K562 (cell line): ENCODE measurements around the gene A2ML1. TPM values are rescaled to one million over a fixed set of nuclear protein-coding genes. Genes with fewer than 3 reads are reported as not detected.

Experiments
- ATAC-seq: fragments of 200-7000 bp; cut with Tn5 transposase; 3 replicates; pipeline ENCODE4 v1.9.1; 2020; ENCODE audit warnings: moderate library complexity
- BruUV-seq: library from RNA; stranded (reverse); fragments of 400-500 nt; replicated peaks from 2 replicates; lab custom pipeline; 2021; lab: Mats Ljungman, UMichigan
- CTCF ChIA-PET: fragments of 300-600 bp; formaldehyde crosslinking; extraction: SDS; loops from one replicate; lab custom pipeline; 2021; ENCODE audit warnings: low intra/inter-chr PET ratio; lab: Yijun Ruan, JAX
- POLR2A ChIA-PET: fragments of 300-600, 350-650 bp; sonication (Branson Sonifier 250); formaldehyde crosslinking; extraction: SDS; loops from one replicate; lab custom pipeline; 2021; ENCODE audit warnings: antibody characterized with exemption, inconsistent platforms; lab: Yijun Ruan, JAX
- DNase-seq, 4 experiments: peaks; one replicate each; pipeline versions ENCODE4 v3.0.0 to v3.0.0-alpha.2; 2011 to 2018; ENCODE audit warnings: low spot score in 3 of 4, mixed read lengths in 3 of 4; ENCODE audit errors: extremely low read depth in 1 of 4
- FAIRE-seq: peaks from 2 replicates; lab custom pipeline; 2011; peaks lifted over from hg19 to GRCh38; lab: Jason Lieb, UNC
- H2AFZ ChIP-seq: 2 replicates; pipeline ENCODE4 v1.6.0; 2011; ENCODE audit warnings: low read depth, low read length, control low read depth, inconsistent platforms
- H3K27ac ChIP-seq: fragments of 200-600 bp; 3 replicates; pipeline ENCODE4 v1.8.0; 2011; ENCODE audit warnings: low read depth, mild to moderate bottlenecking, control low read depth, inconsistent platforms, low read length, moderate library complexity, mixed read lengths; ENCODE audit errors: extremely low read depth
- H3K27me3 ChIP-seq, 2 experiments: fragments of 300-600 bp in 1 of 2; 2 replicates in 1 of 2; 3 replicates in 1 of 2; pipeline versions ENCODE4 v1.6.0 to v1.8.0; 2011; ENCODE audit warnings: inconsistent platforms in 2 of 2, low read length in 2 of 2, mild to moderate bottlenecking in 1 of 2, mixed read lengths in 1 of 2, moderate library complexity in 1 of 2; ENCODE audit not compliant: control insufficient read depth in 2 of 2, insufficient read depth in 2 of 2
- H3K36me3 ChIP-seq: fragments of 300-600 bp; 3 replicates; pipeline ENCODE4 v1.8.0; 2011; ENCODE audit warnings: mild to moderate bottlenecking, low read length, inconsistent platforms; ENCODE audit not compliant: control insufficient read depth, insufficient read depth
- H3K4me1 ChIP-seq, 2 experiments: fragments of 200-600 bp in 1 of 2; replicated peaks in 1 of 2; 2 replicates in 1 of 2; 3 replicates in 1 of 2; pipeline versions ENCODE4 v1.5.1 to v1.8.0; 2011; ENCODE audit warnings: inconsistent platforms in 2 of 2, low read length in 2 of 2, mild to moderate bottlenecking in 1 of 2, mixed read lengths in 1 of 2, moderate library complexity in 1 of 2; ENCODE audit not compliant: control insufficient read depth in 2 of 2, insufficient read depth in 2 of 2
- H3K4me2 ChIP-seq: 2 replicates; pipeline ENCODE4 v1.6.1; 2011; ENCODE audit warnings: low read length, control low read depth, inconsistent platforms, mixed read lengths; ENCODE audit not compliant: insufficient read depth
- H3K4me3 ChIP-seq: fragments of 200-600 bp; sonication (generic), shearing (Covaris generic); 2 replicates; pipeline ENCODE4 v1.5.1; 2016; ENCODE audit warnings: control low read depth, inconsistent platforms
- H3K79me2 ChIP-seq: fragments of 200-600 bp; 3 replicates; pipeline ENCODE4 v1.8.0; 2011; ENCODE audit warnings: low read length, inconsistent platforms; ENCODE audit not compliant: control insufficient read depth, insufficient read depth
- H3K9ac ChIP-seq, 2 experiments: 2 replicates each; pipeline versions ENCODE4 v1.6.0 to v1.6.1; 2011; ENCODE audit warnings: low read depth in 2 of 2, low read length in 2 of 2, control low read depth in 1 of 2, inconsistent platforms in 1 of 2, mild to moderate bottlenecking in 1 of 2, mixed read lengths in 1 of 2; ENCODE audit not compliant: insufficient read depth in 1 of 2
- H3K9me1 ChIP-seq: one replicate; pipeline ENCODE4 v1.6.0; 2011; ENCODE audit warnings: inconsistent platforms, mild to moderate bottlenecking, low read length, moderate library complexity; ENCODE audit not compliant: control insufficient read depth, insufficient read depth
- H3K9me3 ChIP-seq: replicated peaks from 2 replicates; pipeline ENCODE4 v1.5.1; 2011; ENCODE audit warnings: low read depth, low read length, inconsistent platforms; ENCODE audit not compliant: control insufficient read depth, insufficient read depth
- H4K20me1 ChIP-seq: replicated peaks from 2 replicates; pipeline ENCODE4 v1.6.1; 2011; ENCODE audit warnings: low read length, inconsistent platforms, mixed read lengths; ENCODE audit not compliant: control insufficient read depth, insufficient read depth
- DACH1 ChIP-seq: fragments of 450-650 bp; IDR thresholded peaks from 2 replicates; pipeline ENCODE4 v1.6.1; 2018; ENCODE audit not compliant: partially characterized antibody
- GATA2 ChIP-seq: sonication (generic); formaldehyde crosslinking; IDR thresholded peaks from 2 replicates; pipeline ENCODE4 v1.4.0; 2020; ENCODE audit warnings: mild to moderate bottlenecking, missing genetic modification reagents
- SAFB2 ChIP-seq: fragments of 200-400 bp; formaldehyde crosslinking; IDR thresholded peaks from 2 replicates; pipeline ENCODE4 v1.6.1; 2018; ENCODE audit warnings: borderline replicate concordance, low read length, low read depth, moderate library complexity; ENCODE audit not compliant: severe bottlenecking
- WGBS: fragments of 100-300 bp; shearing (Covaris generic); methylation state at CpG from one replicate; pipeline ENCODE4 v1.1.6; 2016; ENCODE audit warnings: low coverage, mixed read lengths; ENCODE audit not compliant: insufficient coverage; ENCODE audit errors: missing lambda C conversion rate; 5-methylcytosine and 5-hydroxymethylcytosine counted together
- in situ Hi-C: fragments of 300-500 bp; cut with MboI; formaldehyde crosslinking; loops from 4 replicates; pipeline ENCODE4 v1.15.0; 2018; ENCODE audit warnings: inconsistent platforms, mixed read lengths
- intact Hi-C: fragments of 100-400 bp; cut with micrococcal nuclease; formaldehyde crosslinking; loops from 2 replicates; pipeline ENCODE4 v1.14.2; 2022
- polyA plus RNA-seq, 8 experiments: library from polyadenylated mRNA; depleted of rRNA in 4 of 8; stranded (reverse) in 5 of 8; unstranded in 3 of 8; fragments of >200 nt; fragmentation: Nextera tagmentation in 2 of 8; fragmentation: Illumina TruSeq in 1 of 8; extraction: Ambion mirVana in 2 of 8; extraction: Trizol in 1 of 8; gene quantifications; 2 replicates each; pipeline versions ENCODE4 v1.2.1 to v1.2.3, GENCODE V29; 2011 to 2014; ENCODE audit warnings: inconsistent platforms in 1 of 8, missing spikeins in 1 of 8
- total RNA-seq, 7 experiments: library from RNA; depleted of rRNA in 6 of 7; stranded (reverse); fragments of >200 nt in 6 of 7; fragmentation: Illumina TruSeq in 2 of 7; extraction: Trizol in 2 of 7; gene quantifications; 2 replicates each; pipeline versions ENCODE4 v1.2.1 to v1.2.3, GENCODE V29; 2011 to 2021; ENCODE audit warnings: low replicate concordance in 1 of 7
- TF ChIP-seq, protein P1 (sequence below): fragments of 450-650 bp; formaldehyde crosslinking; IDR thresholded peaks from 2 replicates; pipeline ENCODE4 v1.4.0; 2020; ENCODE audit warnings: mild to moderate bottlenecking
- TF ChIP-seq, protein P2 (sequence below): fragments of 450-650 bp; IDR thresholded peaks from 2 replicates; pipeline ENCODE4 v1.6.1; 2016; ENCODE audit warnings: mild to moderate bottlenecking, moderate library complexity
- TF ChIP-seq, protein P3 (sequence below): fragments of 450-650 bp; IDR thresholded peaks from 2 replicates; pipeline ENCODE4 v1.6.1; 2016; ENCODE audit warnings: low read depth, mild to moderate bottlenecking, moderate library complexity

A2ML1 gene
- total and polyA plus RNA-seq, 9 of the 15 experiments (the other 6 are each of a cell fraction or from before 2014, with no cell fraction given), result 0.04 to 0.47 (median 0.13) TPM

DNA sequence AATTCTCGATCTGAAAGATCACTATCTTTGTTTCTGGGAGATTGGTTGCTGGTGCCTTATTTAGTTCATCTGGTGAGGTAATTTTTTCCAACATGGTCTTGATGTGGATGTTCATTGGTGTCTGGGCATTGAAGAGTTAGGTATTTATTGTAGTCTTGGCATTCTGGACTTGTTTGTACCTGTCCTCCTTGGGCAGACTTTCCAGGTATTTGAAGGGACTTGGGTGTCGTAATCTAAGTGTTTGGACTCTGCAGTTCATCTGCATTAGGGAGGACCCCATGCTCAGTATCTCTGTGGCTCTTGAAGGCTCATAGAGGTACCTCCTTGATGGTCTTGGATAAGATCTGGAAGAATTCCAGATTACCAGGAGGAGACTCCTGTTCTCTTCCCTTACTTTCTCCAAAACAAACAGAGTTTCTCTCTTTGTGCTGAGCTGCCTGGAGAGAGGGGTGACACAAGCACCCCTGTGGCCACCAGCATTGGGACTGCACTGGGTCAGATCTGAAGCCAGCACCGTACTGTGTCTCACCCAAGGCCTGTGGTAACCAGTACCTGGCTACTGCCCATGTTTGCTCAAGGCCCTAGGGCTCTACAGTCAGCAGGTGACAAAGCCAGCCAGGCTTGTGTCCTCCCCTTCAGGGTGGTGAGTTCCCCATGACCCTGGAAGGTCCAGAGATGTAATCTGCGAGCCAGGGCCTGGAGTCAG lies 5.3 kb downstream of the A2ML1 start:
- DNase-seq (no peak), FAIRE-seq (peak; percentile 70), ATAC-seq (peak; percentile 13; the same call in 1 of the 3 replicates)
- Histone ChIP-seq H3K4me2 (no peak overlapping the region; the same call in 1 of the 2 replicates), H3K4me1 (peaks cover 19 to 21% of the 10 kb centered on the region in 2 experiments; a peak in 4 of 5 replicates), H2AFZ (peak overlapping the region; percentile 90), H3K27me3 (no peaks in the 10 kb centered on the region), H3K4me3 (no peak overlapping the region), H3K9ac (peak overlapping the region in 1 of 2 experiments; percentile 69; a peak in 2 of 4 replicates), H3K36me3 (no peaks in the 10 kb centered on the region), H3K9me3 (no peaks in the 10 kb centered on the region), H3K27ac (no peak overlapping the region), H4K20me1 (no peaks in the 10 kb centered on the region), H3K9me1 (no peaks in the 10 kb centered on the region), H3K79me2 (no peaks in the 10 kb centered on the region)
- intact Hi-C loops (loop anchor here (5.0 to 10.0 kb wide), 2 partner anchors 65 to 217 kb away; no protein-coding TSS in a partner anchor), in situ Hi-C loops (no loop called here)
- no TSS peak for BruUV-seq
- CTCF ChIA-PET, result no interaction called here
- WGBS, result 43% methylated on average over 3 of the region's 4 CpGs
- POLR2A ChIA-PET, result interaction anchor here (0.6 to 1.1 kb wide), 2 partner anchors 10 to 134 kb away, joined by 3 to 5 read pairs; no protein-coding TSS in a partner anchor
- TF ChIP-seq, protein P1, sequence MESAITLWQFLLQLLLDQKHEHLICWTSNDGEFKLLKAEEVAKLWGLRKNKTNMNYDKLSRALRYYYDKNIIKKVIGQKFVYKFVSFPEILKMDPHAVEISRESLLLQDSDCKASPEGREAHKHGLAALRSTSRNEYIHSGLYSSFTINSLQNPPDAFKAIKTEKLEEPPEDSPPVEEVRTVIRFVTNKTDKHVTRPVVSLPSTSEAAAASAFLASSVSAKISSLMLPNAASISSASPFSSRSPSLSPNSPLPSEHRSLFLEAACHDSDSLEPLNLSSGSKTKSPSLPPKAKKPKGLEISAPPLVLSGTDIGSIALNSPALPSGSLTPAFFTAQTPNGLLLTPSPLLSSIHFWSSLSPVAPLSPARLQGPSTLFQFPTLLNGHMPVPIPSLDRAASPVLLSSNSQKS (CRISPR knock-in tag), result no peak
- TF ChIP-seq, protein P2, sequence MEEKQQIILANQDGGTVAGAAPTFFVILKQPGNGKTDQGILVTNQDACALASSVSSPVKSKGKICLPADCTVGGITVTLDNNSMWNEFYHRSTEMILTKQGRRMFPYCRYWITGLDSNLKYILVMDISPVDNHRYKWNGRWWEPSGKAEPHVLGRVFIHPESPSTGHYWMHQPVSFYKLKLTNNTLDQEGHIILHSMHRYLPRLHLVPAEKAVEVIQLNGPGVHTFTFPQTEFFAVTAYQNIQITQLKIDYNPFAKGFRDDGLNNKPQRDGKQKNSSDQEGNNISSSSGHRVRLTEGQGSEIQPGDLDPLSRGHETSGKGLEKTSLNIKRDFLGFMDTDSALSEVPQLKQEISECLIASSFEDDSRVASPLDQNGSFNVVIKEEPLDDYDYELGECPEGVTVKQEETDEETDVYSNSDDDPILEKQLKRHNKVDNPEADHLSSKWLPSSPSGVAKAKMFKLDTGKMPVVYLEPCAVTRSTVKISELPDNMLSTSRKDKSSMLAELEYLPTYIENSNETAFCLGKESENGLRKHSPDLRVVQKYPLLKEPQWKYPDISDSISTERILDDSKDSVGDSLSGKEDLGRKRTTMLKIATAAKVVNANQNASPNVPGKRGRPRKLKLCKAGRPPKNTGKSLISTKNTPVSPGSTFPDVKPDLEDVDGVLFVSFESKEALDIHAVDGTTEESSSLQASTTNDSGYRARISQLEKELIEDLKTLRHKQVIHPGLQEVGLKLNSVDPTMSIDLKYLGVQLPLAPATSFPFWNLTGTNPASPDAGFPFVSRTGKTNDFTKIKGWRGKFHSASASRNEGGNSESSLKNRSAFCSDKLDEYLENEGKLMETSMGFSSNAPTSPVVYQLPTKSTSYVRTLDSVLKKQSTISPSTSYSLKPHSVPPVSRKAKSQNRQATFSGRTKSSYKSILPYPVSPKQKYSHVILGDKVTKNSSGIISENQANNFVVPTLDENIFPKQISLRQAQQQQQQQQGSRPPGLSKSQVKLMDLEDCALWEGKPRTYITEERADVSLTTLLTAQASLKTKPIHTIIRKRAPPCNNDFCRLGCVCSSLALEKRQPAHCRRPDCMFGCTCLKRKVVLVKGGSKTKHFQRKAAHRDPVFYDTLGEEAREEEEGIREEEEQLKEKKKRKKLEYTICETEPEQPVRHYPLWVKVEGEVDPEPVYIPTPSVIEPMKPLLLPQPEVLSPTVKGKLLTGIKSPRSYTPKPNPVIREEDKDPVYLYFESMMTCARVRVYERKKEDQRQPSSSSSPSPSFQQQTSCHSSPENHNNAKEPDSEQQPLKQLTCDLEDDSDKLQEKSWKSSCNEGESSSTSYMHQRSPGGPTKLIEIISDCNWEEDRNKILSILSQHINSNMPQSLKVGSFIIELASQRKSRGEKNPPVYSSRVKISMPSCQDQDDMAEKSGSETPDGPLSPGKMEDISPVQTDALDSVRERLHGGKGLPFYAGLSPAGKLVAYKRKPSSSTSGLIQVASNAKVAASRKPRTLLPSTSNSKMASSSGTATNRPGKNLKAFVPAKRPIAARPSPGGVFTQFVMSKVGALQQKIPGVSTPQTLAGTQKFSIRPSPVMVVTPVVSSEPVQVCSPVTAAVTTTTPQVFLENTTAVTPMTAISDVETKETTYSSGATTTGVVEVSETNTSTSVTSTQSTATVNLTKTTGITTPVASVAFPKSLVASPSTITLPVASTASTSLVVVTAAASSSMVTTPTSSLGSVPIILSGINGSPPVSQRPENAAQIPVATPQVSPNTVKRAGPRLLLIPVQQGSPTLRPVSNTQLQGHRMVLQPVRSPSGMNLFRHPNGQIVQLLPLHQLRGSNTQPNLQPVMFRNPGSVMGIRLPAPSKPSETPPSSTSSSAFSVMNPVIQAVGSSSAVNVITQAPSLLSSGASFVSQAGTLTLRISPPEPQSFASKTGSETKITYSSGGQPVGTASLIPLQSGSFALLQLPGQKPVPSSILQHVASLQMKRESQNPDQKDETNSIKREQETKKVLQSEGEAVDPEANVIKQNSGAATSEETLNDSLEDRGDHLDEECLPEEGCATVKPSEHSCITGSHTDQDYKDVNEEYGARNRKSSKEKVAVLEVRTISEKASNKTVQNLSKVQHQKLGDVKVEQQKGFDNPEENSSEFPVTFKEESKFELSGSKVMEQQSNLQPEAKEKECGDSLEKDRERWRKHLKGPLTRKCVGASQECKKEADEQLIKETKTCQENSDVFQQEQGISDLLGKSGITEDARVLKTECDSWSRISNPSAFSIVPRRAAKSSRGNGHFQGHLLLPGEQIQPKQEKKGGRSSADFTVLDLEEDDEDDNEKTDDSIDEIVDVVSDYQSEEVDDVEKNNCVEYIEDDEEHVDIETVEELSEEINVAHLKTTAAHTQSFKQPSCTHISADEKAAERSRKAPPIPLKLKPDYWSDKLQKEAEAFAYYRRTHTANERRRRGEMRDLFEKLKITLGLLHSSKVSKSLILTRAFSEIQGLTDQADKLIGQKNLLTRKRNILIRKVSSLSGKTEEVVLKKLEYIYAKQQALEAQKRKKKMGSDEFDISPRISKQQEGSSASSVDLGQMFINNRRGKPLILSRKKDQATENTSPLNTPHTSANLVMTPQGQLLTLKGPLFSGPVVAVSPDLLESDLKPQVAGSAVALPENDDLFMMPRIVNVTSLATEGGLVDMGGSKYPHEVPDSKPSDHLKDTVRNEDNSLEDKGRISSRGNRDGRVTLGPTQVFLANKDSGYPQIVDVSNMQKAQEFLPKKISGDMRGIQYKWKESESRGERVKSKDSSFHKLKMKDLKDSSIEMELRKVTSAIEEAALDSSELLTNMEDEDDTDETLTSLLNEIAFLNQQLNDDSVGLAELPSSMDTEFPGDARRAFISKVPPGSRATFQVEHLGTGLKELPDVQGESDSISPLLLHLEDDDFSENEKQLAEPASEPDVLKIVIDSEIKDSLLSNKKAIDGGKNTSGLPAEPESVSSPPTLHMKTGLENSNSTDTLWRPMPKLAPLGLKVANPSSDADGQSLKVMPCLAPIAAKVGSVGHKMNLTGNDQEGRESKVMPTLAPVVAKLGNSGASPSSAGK, result no peak
- TF ChIP-seq SAFB2 (no peak), DACH1 (no peak), GATA2 (CRISPR knock-in tag) (no peak)
- TF ChIP-seq, protein P3, sequence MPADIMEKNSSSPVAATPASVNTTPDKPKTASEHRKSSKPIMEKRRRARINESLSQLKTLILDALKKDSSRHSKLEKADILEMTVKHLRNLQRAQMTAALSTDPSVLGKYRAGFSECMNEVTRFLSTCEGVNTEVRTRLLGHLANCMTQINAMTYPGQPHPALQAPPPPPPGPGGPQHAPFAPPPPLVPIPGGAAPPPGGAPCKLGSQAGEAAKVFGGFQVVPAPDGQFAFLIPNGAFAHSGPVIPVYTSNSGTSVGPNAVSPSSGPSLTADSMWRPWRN, result no peak
